VCaP (cell line): ENCODE data around the gene COPS9.

Experiments
- H3K27ac ChIP-seq: fragments of 450-650 bp; 2 replicates; pipeline ENCODE4 v1.5.1; 2017
- CTCF ChIP-seq: fragments of 450-650 bp; conservative IDR thresholded peaks from 2 replicates; pipeline ENCODE4 v1.5.1; 2017; ENCODE audit warnings: mild to moderate bottlenecking, moderate library complexity

COPS9 gene

GRCh38 chr2:240098349-240098748 is 37.8 kb downstream of the COPS9 start:
- TF ChIP-seq CTCF: no peak
- H3K27ac ChIP-seq: no peak overlapping the region

GRCh38 chr2:240095556-240096523 is 40.3 kb downstream of the COPS9 start:
- TF ChIP-seq CTCF: no peak
- H3K27ac ChIP-seq: no peak overlapping the region

- H3K27ac ChIP-seq: no peak overlapping the region
- TF ChIP-seq CTCF: no peak
Observed at GRCh38 chr2:240089306-240089705, 46.8 kb downstream of the COPS9 start.

GRCh38 chr2:240086563-240086962 is 49.5 kb downstream of the COPS9 start:
- no peak overlapping the region for H3K27ac ChIP-seq
- TF ChIP-seq CTCF: no peak
